OCI-LY7 (cell line): ENCODE measurements around the gene C20orf173. TPM values are rescaled to one million over a fixed set of nuclear protein-coding genes. Genes with fewer than 3 reads are reported as not detected.
"Not testable (repeated sequence)": the region's sequence is repeated elsewhere in the genome, so short reads cannot be mapped to it uniquely, and the experiment has no call there.

Source experiments
- BruUV-seq: library from RNA; stranded (reverse); fragments of 400-500 nt; replicated peaks from 2 replicates; lab custom pipeline; 2021; lab: Mats Ljungman, UMichigan
- CTCF ChIA-PET: fragments of 300-600 bp; sonication (Branson Sonifier 250); formaldehyde crosslinking; loops from one replicate; lab custom pipeline; 2022; ENCODE audit warnings: antibody characterized with exemption; ENCODE audit not compliant: unreplicated experiment; lab: Charles Lee
- POLR2A ChIA-PET: fragments of 300-600 bp; sonication (Branson Sonifier 250); formaldehyde crosslinking; loops from one replicate; lab custom pipeline; 2022; ENCODE audit warnings: antibody characterized with exemption; lab: Charles Lee
- DNase-seq: peaks from one replicate; pipeline ENCODE4 v3.0.0-alpha.2; 2015; ENCODE audit warnings: low spot score
- H2AFZ ChIP-seq: fragments of 200-600 bp; sonication (generic), shearing (Covaris generic); 2 replicates; pipeline ENCODE4 v1.6.1; 2014; ENCODE audit warnings: mild to moderate bottlenecking, antibody characterized with exemption, low read length, moderate library complexity
- H3K27ac ChIP-seq: fragments of 200-600 bp; sonication (generic); 2 replicates; pipeline ENCODE4 v1.5.1; 2014; ENCODE audit warnings: mixed run types, low read depth, mild to moderate bottlenecking, moderate library complexity, low read length, inconsistent platforms; ENCODE audit not compliant: poor library complexity, severe bottlenecking
- H3K36me3 ChIP-seq: fragments of 200-600 bp; sonication (generic); 2 replicates; pipeline ENCODE4 v1.6.1; 2014; ENCODE audit warnings: mild to moderate bottlenecking, antibody characterized with exemption, low read length, moderate library complexity, mixed read lengths; ENCODE audit not compliant: insufficient read depth
- H3K4me1 ChIP-seq: fragments of 200-600 bp; sonication (generic); 2 replicates; pipeline ENCODE4 v1.5.1; 2014; ENCODE audit warnings: mild to moderate bottlenecking, low read length; ENCODE audit not compliant: insufficient read depth, poor library complexity, severe bottlenecking
- H3K4me2 ChIP-seq: fragments of 200-600 bp; sonication (generic); 2 replicates; pipeline ENCODE4 v1.6.1; 2014; ENCODE audit warnings: mild to moderate bottlenecking, low read length
- H3K4me3 ChIP-seq: fragments of 200-600 bp; sonication (generic); 2 replicates; pipeline ENCODE4 v1.5.1; 2014; ENCODE audit warnings: mild to moderate bottlenecking, low read depth, low read length; ENCODE audit not compliant: poor library complexity, severe bottlenecking
- H3K79me2 ChIP-seq: fragments of 200-600 bp; sonication (generic); 2 replicates; pipeline ENCODE4 v1.6.1; 2016; ENCODE audit warnings: low read depth, mild to moderate bottlenecking, low read length, moderate library complexity, mixed read lengths; ENCODE audit not compliant: insufficient read depth
- H3K9me2 ChIP-seq: fragments of 200-600 bp; sonication (generic); 2 replicates; pipeline ENCODE4 v1.6.1; 2016; ENCODE audit warnings: mild to moderate bottlenecking, low read length, mixed read lengths; ENCODE audit not compliant: insufficient read depth
- H3K9me3 ChIP-seq: fragments of 200-600 bp; sonication (generic); 2 replicates; pipeline ENCODE4 v1.6.1; 2014; ENCODE audit warnings: mild to moderate bottlenecking, mixed run types, low read length, mixed read lengths
- H4K20me1 ChIP-seq: fragments of 200-600 bp; sonication (generic); 2 replicates; pipeline ENCODE4 v1.6.1; 2014; ENCODE audit warnings: mild to moderate bottlenecking, antibody characterized with exemption, low read length, moderate library complexity, mixed read lengths; ENCODE audit not compliant: insufficient read depth
- CTCF ChIP-seq: fragments of 200-600 bp; sonication (generic); conservative IDR thresholded peaks from 2 replicates; pipeline ENCODE4 v1.5.1; 2014; ENCODE audit warnings: mild to moderate bottlenecking, antibody characterized with exemption, low read length, moderate library complexity, mixed read lengths
- EZH2phosphoT487 ChIP-seq: fragments of 200-600 bp; sonication (generic); IDR thresholded peaks from 2 replicates; pipeline ENCODE4 v1.6.1; 2018; ENCODE audit warnings: low read depth, borderline replicate concordance, mild to moderate bottlenecking, mixed run types, antibody characterized with exemption, low read length, moderate library complexity, mixed read lengths
- intact Hi-C: fragments of 100-400 bp; cut with micrococcal nuclease; formaldehyde crosslinking; loops from one replicate; pipeline ENCODE4 v1.10.0; 2022; ENCODE audit not compliant: unreplicated experiment
- total RNA-seq, 2 experiments: library from RNA; depleted of rRNA in 1 of 2; stranded (reverse); fragments of >200 nt in 1 of 2; shearing (Covaris generic) in 1 of 2; gene quantifications; 2 replicates each; pipeline ENCODE4 v1.2.3, GENCODE V29; 2014 to 2022

C20orf173 gene
- total RNA-seq, 2 experiments from 2014 or later, result not detected

GRCh38 chr20:35523298-35523888 lies 6.1 kb downstream of the C20orf173 start:
- ChIA-PET CTCF (no interaction called here), POLR2A (no interaction called here)
- DNase-seq, result peak; percentile 41
- Histone ChIP-seq H3K4me3 (no peak overlapping the region), H3K9me2 (no peaks in the 10 kb centered on the region), H3K4me2 (no peak overlapping the region), H3K36me3 (no peaks in the 10 kb centered on the region), H3K4me1 (no peaks in the 10 kb centered on the region), H3K27ac (no peak overlapping the region), H3K9me3 (peaks cover 4% of the 10 kb centered on the region; the same call in 1 of the 2 replicates), H3K79me2 (no peaks in the 10 kb centered on the region), H2AFZ (no peak overlapping the region), H4K20me1 (no peaks in the 10 kb centered on the region)
- TF ChIP-seq EZH2phosphoT487 (no peak), CTCF (peak; percentile 75)
- no TSS peak for BruUV-seq
- intact Hi-C loops, result no loop called here

GRCh38 chr20:35518955-35519354 lies 10.5 kb downstream of the C20orf173 start:
- TF ChIP-seq EZH2phosphoT487, result no peak
- Histone ChIP-seq H3K4me3 (no peak overlapping the region), H2AFZ (no peak overlapping the region), H3K9me3 (no peaks in the 10 kb centered on the region), H3K27ac (no peak overlapping the region), H3K9me2 (no peaks in the 10 kb centered on the region), H4K20me1 (no peaks in the 10 kb centered on the region), H3K4me1 (no peaks in the 10 kb centered on the region), H3K36me3 (peaks cover 6% of the 10 kb centered on the region; the same call in 1 of the 2 replicates), H3K79me2 (no peaks in the 10 kb centered on the region), H3K4me2 (no peak overlapping the region)
- intact Hi-C loops, result no loop called here
- no peak for DNase-seq
- no TSS peak for BruUV-seq
- ChIA-PET POLR2A (interaction anchor here (0.6 to 0.7 kb wide), 2 partner anchors 219 to 1452 kb away, joined by 3 to 4 read pairs; no protein-coding TSS in a partner anchor), CTCF (no interaction called here)

GRCh38 chr20:35517767-35518166 lies 11.7 kb downstream of the C20orf173 start:
- H3K9me3 ChIP-seq, H4K20me1 ChIP-seq, H3K27ac ChIP-seq, H3K79me2 ChIP-seq, H3K4me2 ChIP-seq, CTCF ChIA-PET, BruUV-seq, H3K4me3 ChIP-seq, DNase-seq, intact Hi-C loops, H3K4me1 ChIP-seq, H2AFZ ChIP-seq, H3K9me2 ChIP-seq: not testable (repeated sequence)
- peaks cover 16% of the 10 kb centered on the region; the same call in 1 of the 2 replicates for H3K36me3 ChIP-seq
- POLR2A ChIA-PET, result interaction anchor here (0.6 to 1.7 kb wide), 4 partner anchors 15 to 997 kb away, joined by 3 to 8 read pairs (median 5); no protein-coding TSS in a partner anchor
